GM21723 (cell line): ENCODE measurements around the gene SMYD1.

Experiments
- ATAC-seq: cut with Tn5 transposase; IDR thresholded peaks from one replicate; pipeline ENCODE4 v1.9.1; 2021; ENCODE audit warnings: mild to moderate bottlenecking, moderate library complexity; ENCODE audit not compliant: unreplicated experiment

Gene SMYD1

DNA sequence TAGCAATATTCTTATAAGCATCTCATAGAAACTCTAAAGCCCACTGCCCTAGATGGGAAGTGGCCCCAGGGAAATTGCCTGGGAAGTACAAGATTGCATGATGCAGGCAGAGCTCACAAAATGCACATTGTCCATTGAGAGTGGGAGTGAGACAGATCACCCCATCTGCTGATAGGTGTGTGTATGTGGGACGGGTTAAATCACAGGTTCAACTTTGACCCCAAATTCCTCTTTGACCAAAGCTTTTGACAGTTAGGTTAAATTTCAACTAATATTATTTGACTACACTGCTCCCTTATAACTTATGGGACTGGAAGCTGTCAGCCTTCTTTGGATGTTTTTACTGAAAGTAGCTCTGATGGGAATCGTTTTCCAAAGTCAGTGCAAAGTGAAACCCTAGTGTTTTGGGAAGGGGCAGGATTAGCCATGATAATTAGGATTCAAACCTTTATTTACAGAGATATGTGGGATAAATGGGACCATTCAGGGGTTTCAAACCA is 71.6 kb downstream of the SMYD1 start:
- ATAC-seq: no peak

DNA sequence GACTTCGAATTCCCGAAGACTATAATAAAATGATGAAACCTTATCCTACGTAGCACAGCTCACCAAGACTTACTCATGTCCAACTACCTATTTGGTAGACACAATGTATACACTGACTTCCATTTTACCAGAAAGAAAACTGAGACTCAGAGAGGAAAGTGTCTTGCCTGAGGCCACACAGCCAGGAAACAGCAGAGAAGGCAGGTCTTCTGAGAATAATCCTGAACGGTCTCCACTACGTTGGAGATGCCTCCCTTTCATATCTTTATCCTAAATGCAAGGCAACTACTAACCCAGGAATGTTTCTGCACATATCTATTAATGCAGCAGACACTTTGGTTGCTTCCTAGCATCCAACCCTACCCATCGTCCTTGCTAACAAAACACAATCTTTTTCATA is 72.2 kb downstream of the SMYD1 start:
- no peak for ATAC-seq

DNA sequence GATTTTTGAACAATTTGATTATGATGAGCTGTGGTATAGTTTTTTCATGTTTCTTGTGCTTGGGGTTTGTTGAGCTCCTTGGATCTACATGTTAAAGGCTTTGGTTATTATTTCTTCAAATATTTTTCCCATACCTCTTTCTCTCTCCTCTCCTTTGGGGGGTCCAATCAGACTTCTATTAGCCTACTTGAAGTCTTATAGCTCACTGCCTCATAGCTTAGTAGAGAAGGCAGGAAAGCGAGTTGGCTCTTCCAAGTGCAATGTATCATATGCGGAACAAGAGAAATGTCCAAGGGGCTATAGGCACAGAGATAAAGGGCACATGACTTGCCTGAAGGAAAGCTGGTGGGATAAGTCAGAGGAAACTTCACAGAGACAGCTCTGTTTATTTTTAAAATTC is 74.3 kb downstream of the SMYD1 start:
- ATAC-seq: no peak

DNA sequence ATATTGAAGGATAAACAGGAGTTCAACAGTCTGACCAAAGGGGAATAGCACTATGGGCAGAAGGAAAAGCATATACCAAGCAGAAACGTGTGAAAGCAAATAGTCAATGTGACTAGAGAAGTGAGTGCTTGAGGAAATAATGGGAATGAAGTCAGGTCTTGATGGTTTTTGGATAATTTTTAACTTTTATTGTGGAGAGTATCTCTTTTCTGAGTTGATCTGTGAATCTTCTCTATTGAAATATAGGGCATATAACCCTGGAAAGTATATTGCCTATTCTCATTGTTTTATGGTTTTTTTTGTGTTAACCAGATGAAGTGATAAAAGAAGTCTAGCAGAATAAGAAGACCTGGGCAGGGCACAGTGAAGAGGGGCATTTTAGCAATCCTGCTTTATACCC is 76.6 kb downstream of the SMYD1 start:
- no peak for ATAC-seq

DNA sequence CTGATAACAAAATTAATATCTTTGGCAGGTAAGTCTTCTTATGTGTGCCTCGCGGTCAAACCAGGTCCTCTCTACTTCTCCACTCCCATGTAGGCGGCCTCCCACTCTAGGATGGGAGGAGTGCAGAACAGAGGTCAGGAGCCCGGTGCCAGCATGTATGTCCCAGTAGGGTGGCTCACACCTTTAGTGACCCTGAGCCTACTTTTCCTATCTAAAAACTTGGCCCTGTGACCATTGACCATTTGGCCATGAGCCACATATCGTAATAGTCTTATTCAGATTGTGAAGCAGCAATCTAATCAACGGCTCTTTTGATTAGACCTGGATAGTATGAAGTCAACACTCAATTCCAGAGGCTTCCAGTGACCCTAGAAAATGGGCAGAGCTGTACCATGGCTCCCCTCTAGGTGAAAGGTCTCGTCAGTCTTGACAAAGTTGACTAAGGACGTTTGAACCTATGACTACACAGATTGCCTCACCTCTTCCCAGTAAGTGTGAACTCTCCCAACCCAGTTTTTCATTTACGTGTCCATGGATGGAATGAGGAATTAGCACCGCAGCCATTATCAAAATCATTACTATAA is 77.4 kb downstream of the SMYD1 start:
- no peak for ATAC-seq

DNA sequence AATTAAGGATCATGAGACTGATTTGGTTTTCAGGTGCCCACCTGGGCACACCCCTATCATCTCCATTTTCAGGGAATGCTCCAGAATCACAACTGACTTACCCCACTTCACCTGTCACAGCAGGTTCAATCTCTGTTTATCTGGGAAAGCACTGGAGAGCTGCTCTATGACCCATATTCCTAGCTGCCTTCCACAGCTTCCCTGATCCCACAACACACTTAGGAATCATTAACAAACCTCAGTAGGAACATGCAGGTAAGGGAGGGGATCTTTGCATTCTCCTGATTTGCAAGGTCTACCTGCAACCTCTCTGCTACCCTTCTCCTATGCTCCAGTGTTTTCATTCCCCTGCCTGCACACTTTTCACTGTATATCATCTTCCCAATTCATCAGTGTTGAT is 79.0 kb downstream of the SMYD1 start:
- no peak for ATAC-seq

DNA sequence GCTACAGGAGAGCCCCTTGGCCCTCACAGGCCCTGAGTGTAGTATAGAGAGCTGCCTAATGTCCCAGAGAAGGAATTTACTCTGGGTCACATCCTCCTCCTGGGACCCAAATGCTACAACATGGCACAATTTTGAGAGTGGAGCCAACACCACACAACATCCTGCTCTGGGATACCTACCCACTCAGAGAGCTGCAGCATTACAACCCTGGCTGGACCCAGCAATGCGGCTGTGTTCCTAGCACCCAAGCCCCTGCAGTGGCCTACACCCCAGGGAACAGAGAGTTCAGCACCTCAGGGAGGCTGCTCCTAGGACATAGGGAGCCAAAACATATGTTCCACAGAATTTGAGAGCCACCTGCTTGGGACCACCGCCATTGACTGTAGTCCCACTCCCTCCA is 79.5 kb downstream of the SMYD1 start:
- ATAC-seq: no peak

DNA sequence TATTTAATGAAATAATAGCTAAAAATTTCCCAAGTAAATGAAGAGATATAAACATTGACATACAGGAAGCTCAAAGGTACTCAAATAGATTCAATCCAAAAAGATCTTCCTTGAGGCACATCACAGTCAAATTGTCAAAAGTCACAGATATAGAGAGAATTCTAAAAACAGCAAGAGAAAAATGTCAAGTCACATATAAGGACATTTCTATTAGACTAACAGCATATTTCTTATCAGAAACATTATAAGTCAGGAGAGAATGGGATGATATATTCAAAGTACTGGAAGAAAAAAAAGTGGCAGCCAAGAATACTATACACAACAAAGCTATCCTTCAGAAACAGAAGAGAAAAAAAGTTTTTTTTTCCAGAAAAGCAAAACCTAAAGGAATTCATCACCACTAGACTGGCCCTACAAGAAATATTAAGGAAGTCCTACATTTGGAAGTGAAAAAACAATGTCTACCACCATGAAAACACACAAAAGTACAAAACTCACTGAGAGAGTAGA is 81.4 kb downstream of the SMYD1 start:
- ATAC-seq: no peak

DNA sequence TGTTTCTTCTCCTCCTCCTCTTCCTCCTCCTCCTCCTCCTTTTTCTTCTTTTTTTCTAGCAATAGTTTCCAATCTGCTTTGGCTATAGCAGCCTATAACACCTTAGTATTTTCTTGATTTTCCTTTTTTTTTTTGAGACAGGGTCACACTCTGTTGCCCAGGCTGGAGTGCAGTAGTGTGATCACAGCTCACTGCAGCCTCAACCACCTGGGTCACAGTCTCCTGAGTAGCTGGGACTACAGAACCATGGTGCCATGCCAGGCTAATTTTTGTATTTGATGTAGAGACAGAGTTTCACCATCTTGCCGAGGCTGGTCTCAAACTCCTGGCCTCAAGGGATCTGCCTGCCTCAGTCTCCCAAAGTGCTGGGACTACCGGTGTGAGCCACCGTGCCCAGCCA is 91.9 kb downstream of the SMYD1 start:
- no peak for ATAC-seq

DNA sequence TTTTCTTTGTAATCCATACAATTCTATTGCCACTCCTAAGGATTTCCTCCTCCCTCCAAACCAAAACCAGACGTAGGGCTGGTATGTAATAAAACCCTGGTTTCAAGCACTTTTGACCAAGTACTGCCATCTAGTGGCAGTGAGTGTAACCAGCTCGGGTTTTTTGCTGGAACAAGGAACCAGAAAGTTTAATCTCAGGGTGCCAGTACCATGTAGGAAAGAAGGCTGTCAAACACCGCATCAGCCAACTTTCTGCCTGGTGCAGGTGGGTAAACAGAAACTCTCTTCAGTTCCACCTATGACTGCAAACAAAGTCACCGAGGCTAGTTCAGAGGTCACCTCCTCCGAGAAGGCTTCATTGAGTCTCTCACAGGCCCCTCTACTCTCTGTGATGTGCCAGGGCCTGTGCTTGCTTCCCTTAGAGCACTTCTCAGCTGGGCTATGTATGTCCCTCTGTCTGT is 92.4 kb downstream of the SMYD1 start:
- ATAC-seq: peak; percentile 56

DNA sequence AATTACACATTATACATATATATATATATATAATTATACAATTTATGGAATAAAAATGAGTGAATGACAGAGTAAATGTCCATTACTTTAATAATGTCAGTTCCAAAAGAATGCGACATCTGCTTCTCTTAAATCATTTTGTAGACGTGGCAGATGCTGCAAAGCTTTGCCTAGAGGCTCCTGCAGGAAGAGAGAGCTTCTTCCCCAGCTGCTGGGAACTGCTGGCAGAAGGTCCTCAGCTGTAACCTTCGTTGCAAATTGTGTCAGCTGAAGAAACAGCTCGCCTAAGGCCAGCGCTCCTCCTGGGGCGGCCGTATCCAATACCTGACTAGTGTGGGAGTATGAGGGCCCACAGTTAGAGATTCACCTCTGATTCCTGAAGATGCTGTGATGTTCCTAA is 92.9 kb downstream of the SMYD1 start:
- ATAC-seq: no peak

DNA sequence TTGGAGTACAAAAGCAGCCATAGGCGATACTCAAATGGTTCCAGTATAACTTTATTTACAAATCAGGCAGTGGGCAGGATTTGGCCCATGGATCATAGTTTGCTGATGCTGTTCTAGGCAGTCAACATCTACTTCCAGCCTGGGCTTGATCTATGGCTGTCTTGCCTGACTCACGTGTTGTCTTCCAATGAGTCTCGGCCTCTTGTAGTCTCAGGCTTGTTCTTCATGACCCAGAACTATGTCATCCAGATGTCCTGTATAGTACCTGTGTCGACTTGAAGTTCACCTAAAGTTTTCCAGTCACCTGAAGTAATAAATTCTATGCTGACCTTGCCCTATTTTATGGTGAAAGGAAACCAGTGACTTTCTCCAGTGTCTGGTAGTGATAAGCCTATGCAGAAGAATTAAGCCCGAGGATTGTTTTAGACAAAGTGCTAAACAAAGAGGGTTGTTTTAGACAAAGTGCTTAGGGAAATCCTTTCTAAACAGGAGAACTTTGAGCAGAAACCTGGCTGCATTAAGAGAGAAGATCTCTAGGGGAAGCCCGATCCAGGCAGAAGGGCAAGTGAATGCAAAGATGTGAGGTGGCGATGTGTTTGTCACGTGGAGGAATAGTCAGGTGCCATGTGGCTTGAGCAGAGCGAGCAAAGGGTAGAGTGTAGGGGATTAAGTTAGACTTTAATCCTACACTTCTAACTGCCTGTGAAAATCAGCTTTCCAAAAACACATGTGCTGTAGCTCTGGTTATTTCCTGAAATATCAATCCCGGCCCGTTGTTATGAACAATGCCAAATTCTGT is 94.0 kb downstream of the SMYD1 start:
- ATAC-seq: no peak
